Left lung (tissue), 10 donors: ENCODE data around the gene GFY. TPM values are rescaled to one million over a fixed set of nuclear protein-coding genes. Genes with fewer than 3 reads are reported as not detected.

Experiments used
- ATAC-seq: fragments of 200-7000 bp; cut with Tn5 transposase; one replicate; pipeline ENCODE4 v1.9.1; 2020; ENCODE audit warnings: moderate library complexity
- DNase-seq, 4 donors: peaks; one replicate each; pipeline ENCODE4 v3.0.0-alpha.2; 2013 to 2020
- H3K27ac ChIP-seq, 2 donors: fragments of 200-600 bp; sonication (generic) in 1 of 2; one replicate each; pipeline versions ENCODE4 v1.5.0 to v1.8.0; 2020 to 2021
- H3K27me3 ChIP-seq, 2 donors: fragments of 200-600 bp; sonication (generic) in 1 of 2; one replicate each; pipeline versions ENCODE4 v1.5.0 to v1.8.0; 2020 to 2021
- H3K36me3 ChIP-seq, 2 donors: fragments of 200-600 bp; sonication (generic) in 1 of 2; one replicate each; pipeline versions ENCODE4 v1.5.0 to v1.8.0; 2020 to 2021
- H3K4me1 ChIP-seq, 2 donors: fragments of 200-600 bp; one replicate each; pipeline ENCODE4 v1.8.0; 2021
- H3K4me3 ChIP-seq, 2 donors: fragments of 200-600 bp; sonication (generic) in 1 of 2; one replicate each; pipeline versions ENCODE4 v1.5.0 to v1.8.0; 2020 to 2021; ENCODE audit warnings: mild to moderate bottlenecking in 1 of 2
- H3K9me3 ChIP-seq, 2 donors: fragments of 200-600 bp; sonication (generic) in 1 of 2; one replicate each; pipeline versions ENCODE4 v1.5.0 to v1.8.0; 2020 to 2021
- CTCF ChIP-seq, 2 donors: fragments of 200-600 bp; sonication (generic) in 1 of 2; IDR thresholded peaks; one replicate each; pipeline versions ENCODE4 v1.5.0 to v1.8.0; 2021; ENCODE audit warnings: antibody characterized with exemption in 2 of 2
- intact Hi-C, 2 donors: fragments of 100-400 bp; cut with DNase I; formaldehyde crosslinking; loops; one replicate each; pipeline versions ENCODE4 v1.11.2 to v1.14.2; 2022
- polyA plus RNA-seq, 6 donors: library from polyadenylated mRNA; unstranded; fragments of 120-200 nt; gene quantifications; one replicate each; pipeline ENCODE4 v1.2.1, GENCODE V29; 2013; ENCODE audit not compliant: insufficient read length in 6 of 6
- total RNA-seq, 2 donors: library from RNA; stranded (reverse); fragmentation: NEBNext Ultra II Directional; extraction: Animal tissue kit (Norgen Biotek cat#: 25700); gene quantifications; one replicate each; pipeline ENCODE4 v1.2.1, GENCODE V29; 2021
- donor health status: DM: no; HTN: yes; CAD: no.
- donor health status: DM: no; HTN: no; CAD: no.

The GFY gene
- total and polyA plus RNA-seq, 8 donors = not detected

DNA sequence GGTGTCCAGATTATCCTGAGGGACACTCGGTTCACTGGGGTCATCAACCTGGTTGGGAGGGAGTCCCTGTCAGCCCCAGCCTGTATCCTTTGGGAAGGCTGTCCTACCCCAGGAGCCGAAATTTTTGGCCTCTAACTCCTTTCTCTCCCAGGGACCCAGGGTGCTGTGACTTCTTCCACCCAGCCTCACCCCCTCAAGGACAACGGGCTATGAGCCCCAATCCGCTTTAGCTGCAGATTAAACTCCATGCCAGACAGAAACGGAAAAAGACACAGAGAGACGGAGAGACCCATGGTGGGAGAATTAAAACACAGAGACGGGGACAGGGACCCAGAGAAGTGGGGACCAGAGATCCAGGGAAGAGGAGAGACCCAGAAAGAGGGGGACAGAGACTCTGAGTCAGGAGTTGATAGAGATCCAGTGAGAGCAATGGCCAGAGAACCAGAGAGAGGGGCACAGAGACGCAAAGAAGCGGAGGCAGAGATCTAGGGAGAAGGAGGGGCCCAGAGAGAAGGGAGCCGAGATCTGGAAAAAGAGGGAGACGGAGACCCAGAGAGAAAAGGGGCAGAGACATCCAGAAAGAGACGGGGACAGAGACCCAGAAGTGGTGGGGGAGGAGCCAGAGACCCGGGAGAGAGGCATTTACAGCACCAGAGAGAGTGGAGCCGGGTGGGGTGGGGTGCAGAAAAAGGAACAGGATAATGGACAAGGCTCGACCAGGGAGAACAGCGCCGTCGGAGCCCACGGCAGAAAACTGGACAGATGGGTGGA, 15.4 kb downstream of the GFY start:
- H3K4me3 ChIP-seq = no peak overlapping the region
- TF ChIP-seq CTCF (IDR thresholded peaks at IDR 0.05) = no peak
- intact Hi-C loops = loop anchor here in 1 of 2 donors (5.0 kb wide), 1 partner anchor 48 kb away; no protein-coding TSS in a partner anchor
- H3K4me1 ChIP-seq = peaks cover 0 to 37% of the 10 kb centered on the region in 2 donors
- ATAC-seq (no peak), DNase-seq (no peak)
- H3K27me3 ChIP-seq = peaks cover 53 to 72% of the 10 kb centered on the region in 2 donors
- H3K36me3 ChIP-seq = no peaks in the 10 kb centered on the region
- no peaks in the 10 kb centered on the region for H3K9me3 ChIP-seq
- H3K27ac ChIP-seq = no peak overlapping the region

DNA sequence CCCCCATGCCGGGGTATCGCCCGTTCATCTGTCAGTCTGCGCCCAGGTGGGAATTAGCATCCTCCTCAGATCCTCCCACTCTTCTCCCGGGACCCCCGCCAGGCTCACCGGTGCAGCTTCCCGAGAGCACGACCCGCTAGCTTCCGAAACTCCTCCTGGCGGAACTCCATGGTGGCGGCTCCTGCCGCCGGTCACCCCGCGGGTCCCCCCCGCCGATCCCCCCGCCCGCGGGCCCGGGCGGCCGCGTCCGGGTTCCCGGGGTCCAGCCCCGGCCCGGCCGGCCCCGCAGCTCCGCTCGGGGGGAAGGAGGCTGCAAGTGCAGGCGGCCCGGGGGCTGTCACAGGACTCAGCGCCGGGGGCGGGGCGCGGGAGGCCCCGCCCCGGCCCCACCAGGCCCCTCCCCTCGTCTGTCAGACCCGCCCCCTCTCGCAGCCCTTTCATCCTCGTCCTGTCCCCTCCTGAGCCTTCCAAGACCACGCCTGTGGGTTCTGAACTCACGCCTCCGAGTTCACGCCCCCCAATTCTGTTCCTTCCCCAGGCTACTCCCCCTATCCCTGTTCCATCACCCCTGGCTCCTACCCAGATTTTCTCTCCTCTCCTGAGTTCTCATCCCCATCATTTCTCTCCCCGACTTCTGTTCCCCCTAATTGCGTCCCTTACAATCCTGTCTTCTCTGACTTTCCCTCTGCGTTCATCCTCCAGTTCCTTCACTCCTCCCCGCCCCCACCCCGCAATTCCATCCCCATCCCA, 16.2 kb downstream of the GFY start, which contains the start of gene SLC17A7:
Gene SLC17A7, minus strand, starts transcription at position 318 of the 750 bp plus-strand sequence. Its CDS starts 148 bp downstream, at position 170.
- H3K27ac ChIP-seq = no peak within 1 kb of the TSS
- intact Hi-C loops = loop anchor here in 1 of 2 donors (5.0 kb wide), 1 partner anchor 49 kb away; no protein-coding TSS in a partner anchor
- ATAC-seq (no peak), DNase-seq (peak in 1 of 4 donors; percentile 70)
- H3K27me3 ChIP-seq = peaks cover 46 to 65% of the 10 kb centered on the region in 2 donors
- H3K36me3 ChIP-seq = peaks cover 0 to 6% of the 10 kb centered on the region in 2 donors
- TF ChIP-seq CTCF (IDR thresholded peaks at IDR 0.05) = no peak
- H3K4me1 ChIP-seq = peaks cover 0 to 34% of the 10 kb centered on the region in 2 donors
- H3K4me3 ChIP-seq = peak within 1 kb of the TSS in 1 of 2 donors; percentile 84
- H3K9me3 ChIP-seq = no peaks in the 10 kb centered on the region

- Histone ChIP-seq H3K9me3 (no peaks in the 10 kb centered on the region), H3K4me1 (peaks cover 0 to 31% of the 10 kb centered on the region in 2 donors), H3K27me3 (peaks cover 41 to 59% of the 10 kb centered on the region in 2 donors), H3K36me3 (peaks cover 0 to 11% of the 10 kb centered on the region in 2 donors), H3K4me3 (peak overlapping the region in 1 of 2 donors; percentile 84), H3K27ac (no peak overlapping the region)
- DNase-seq (no peak), ATAC-seq (no peak)
- intact Hi-C loops = loop anchor here in 1 of 2 donors (5.0 kb wide), 1 partner anchor 50 kb away; no protein-coding TSS in a partner anchor
- TF ChIP-seq CTCF (IDR thresholded peaks at IDR 0.05) = no peak
These were observed 16.8 kb downstream of the GFY start for GRCh38 chr19:49441960-49442350.

- H3K27ac ChIP-seq = no peak overlapping the region
- peaks cover 0 to 15% of the 10 kb centered on the region in 2 donors for H3K36me3 ChIP-seq
- DNase-seq (no peak), ATAC-seq (no peak)
- H3K4me1 ChIP-seq = peaks cover 0 to 31% of the 10 kb centered on the region in 2 donors
- H3K9me3 ChIP-seq = no peaks in the 10 kb centered on the region
- peak overlapping the region in 1 of 2 donors; percentile 84 for H3K4me3 ChIP-seq
- intact Hi-C loops = loop anchor here in 1 of 2 donors (5.0 kb wide), 1 partner anchor 50 kb away; no protein-coding TSS in a partner anchor
- TF ChIP-seq CTCF (IDR thresholded peaks at IDR 0.05) = no peak
- peaks cover 37 to 55% of the 10 kb centered on the region in 2 donors for H3K27me3 ChIP-seq
These were observed 17.2 kb downstream of the GFY start for GRCh38 chr19:49442354-49442753.
